Measurements from ENCODE around the gene ARHGAP28.
"Not testable (repeated sequence)": the region's sequence is repeated elsewhere in the genome, so short reads cannot be mapped to it uniquely, and the experiment has no call there.

ARHGAP28 gene

DNA sequence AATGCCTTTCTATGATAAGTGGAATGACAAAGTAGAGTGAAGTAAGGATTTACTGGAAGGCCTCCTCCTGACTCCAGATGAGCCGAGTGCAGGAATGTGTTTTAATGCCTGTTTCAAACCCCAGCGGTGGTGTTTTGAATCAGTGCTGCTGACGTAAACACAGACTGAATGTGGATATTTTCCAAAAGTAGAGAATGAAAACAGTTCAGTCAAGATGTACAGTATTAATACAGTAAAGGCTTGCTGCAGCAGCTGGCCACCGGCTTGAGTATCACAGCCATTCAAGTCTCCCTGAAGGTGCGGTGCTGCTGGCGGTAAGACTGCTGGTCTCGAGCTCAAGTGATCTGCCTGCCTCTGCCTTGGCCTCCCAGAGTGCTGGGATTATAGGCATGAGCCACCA, 46.7 kb downstream of the ARHGAP28 start:
- no peak for DNase-seq

DNA sequence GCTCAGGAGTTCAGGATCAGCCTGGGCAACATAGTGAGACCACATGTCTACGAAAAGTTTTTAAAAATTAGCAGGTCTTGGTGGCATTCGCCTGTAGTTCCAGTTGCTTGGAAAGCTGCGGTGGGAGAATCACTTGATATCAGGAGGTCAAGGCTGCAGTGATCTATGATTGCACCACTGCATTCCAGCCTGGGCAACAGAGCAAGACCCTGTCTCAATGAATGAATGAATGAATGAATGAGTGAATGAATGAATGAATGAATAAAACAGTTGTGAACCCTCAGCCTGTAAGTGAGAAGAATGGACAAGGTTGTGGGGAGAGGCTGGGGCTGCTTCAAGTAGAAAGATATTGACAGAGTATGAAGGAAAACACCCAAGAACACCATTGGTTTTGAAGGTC, 48.0 kb downstream of the ARHGAP28 start:
- DNase-seq, result no peak

DNA sequence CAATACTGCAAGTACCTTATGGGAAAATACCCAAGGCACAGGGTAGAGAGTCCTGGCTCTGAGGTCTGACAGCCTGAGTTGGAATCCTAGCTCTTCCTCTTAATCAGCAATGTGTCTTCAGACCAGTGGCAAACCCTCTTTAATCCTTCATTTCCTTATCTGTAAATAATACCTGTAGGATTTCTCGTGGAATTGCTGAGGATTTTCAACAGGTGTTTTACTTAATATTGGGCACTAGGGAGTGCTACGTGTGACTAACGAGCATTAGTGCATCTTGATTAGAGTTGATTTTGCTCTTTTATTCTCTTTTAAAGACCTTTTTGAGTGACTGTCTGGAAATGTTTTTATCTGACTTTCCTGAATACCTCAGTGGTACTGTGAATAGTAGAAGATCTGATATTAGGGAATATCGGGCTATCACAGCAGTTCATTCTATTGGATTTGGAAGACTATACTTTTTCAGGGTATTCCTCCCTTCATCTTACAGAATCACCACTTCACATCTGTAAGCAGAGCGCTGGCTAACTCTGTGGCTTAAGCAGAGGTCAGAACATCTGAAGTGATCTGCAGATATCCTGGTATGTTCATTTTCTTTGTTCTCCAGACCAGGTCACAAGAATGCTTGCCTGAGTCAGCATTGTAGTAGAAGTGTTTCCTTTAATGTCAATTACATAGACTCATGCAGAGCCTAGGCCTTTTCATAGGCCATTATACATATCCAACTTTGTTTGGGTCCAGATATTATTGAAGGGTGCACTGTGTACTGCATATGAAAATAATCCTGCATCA, 49.1 kb downstream of the ARHGAP28 start:
- DNase-seq, result no peak

DNA sequence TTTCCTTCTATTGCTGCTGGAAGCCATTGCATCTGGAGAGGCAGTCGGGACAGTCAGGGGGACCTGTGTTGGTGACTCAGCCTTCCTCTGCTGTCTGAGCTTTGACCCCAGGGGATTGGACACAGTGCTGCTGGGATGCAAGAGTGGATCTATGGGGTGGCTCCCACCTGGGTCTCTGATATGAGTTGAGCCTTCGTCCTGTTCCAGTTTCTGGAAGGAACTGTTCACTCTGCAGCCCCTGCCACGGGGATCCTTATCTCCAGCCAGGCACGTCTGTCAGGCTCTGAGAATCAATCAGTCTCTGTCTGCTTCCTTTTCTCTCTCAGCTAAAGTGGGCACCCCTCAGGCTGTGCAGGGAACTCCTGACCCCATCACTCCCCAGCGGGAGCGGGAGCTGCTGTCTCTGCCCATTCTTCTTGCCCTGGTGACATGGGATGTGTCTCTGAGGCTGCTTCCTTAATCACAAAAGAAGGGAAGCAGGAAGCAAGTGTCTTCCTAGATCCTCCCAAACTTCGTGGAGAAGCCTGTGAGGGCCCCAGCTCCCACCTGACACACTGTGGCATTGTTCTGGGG, 51.7 kb downstream of the ARHGAP28 start:
- no peak for DNase-seq

DNA sequence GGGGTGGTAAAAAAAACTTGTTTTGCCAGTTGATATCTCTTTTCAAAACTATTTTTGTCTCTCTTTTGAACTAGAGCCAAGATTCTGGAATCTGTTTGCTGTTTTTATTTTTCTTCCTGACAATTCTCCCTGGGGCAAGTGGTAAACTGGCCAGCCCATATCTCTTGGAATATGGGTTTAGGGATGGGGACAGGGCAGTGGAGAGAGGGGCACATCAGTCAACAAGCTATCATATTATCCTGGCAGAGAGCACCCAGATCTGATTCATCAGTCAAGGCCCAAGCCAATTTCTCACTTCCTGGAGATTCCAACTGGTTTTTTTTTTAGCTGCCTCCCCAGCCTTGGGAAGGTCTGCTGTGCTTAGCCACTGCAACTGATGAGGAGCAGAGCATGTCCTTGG, 52.3 kb downstream of the ARHGAP28 start:
- DNase-seq, result no peak

DNA sequence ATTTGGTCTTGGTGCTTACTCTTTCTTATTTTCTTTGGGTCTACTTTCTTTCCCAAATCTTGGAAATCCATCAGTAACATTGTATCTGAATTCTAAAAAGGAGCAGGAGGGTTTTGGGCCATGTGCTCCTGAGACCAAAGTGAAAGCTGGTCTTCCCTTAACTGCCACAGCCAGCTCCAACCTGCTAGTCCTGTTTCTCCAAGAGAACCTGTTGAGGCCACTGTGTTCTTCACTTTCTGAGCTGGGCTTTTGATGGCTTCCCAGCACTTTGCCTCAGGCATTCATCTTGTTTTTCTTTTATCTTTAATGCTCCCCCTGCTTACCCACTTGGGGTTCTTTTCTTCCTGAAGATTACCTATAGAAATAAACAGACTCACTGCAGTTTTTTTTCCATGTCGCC, 53.3 kb downstream of the ARHGAP28 start:
- DNase-seq, result no peak

DNA sequence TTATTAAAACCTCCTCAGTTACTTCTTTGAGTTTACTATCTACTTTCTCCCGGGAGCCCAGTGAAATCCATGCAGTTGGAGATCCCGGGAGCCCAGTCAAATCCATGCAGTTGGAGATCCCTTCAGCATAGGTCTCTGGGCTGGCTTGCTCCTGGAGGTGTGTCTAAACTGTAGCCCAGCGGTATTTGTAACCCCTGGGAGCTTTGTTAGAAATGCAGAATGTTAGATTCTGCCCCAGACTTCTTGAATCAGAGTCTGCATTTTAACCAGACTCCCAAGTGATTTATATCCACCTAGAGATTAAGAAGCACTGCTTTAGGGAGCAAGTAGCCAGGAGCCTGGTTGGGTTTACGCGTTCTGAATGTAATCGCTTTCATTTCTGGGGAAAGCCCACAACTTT, 54.5 kb downstream of the ARHGAP28 start:
- no peak for DNase-seq

DNA sequence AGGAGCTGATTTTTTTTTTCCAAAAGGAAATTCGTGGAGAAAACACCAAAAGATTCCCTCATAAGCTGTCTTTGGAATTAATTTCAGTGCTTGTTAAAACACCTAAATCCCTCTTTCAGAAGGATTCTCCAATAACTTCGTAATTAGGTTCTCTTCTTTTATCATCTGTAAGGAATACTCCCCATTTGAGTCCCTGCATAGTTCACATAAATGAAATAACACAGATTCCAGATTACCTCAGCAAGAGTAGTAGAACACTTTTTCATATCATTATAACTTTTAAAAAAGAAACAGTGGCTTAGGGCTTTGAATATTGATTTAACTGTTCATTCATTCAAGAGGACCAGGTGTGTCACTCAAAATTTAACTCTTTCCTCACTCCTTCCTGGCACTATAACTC, 55.5 kb downstream of the ARHGAP28 start:
- no peak for DNase-seq

DNA sequence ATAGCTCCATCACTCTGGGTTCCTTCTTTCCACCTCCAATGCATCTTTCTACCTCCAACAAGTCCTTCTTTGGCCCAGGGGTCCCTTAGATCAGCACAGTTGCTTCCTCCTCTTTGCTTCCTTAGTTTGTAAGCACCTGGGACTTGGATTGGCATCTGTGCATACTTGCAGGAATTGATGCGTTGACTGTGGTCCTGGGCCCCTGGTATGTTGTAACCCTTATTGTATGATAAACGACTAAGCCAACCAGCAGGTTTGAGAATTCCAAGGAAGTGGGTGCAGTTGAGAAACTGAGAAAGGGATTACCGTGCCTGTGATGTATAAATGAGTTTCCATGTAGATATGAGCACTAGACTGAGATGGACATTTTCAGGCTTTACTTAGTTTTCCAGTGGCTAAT, 55.9 kb downstream of the ARHGAP28 start:
- no peak for DNase-seq

DNA sequence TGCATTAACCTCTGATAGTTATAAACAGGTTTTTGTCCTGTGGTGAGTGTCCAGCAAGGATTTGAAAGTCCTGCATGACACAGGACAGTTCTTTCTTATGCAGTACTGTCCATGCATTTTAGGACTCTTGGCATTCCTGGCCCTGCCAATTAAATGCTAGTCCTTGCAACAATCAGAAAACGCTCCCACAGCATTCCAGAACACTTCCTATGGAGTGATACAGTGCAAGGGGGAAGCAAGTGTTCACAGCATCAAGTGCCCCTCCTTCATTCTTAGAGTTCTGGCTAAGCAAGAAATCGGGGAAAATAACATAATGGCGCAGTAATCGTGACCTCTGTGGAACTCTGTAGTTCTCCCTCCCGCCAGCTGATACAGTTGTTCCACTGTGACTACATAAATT, 62.9 kb downstream of the ARHGAP28 start:
- DNase-seq, result no peak

DNA sequence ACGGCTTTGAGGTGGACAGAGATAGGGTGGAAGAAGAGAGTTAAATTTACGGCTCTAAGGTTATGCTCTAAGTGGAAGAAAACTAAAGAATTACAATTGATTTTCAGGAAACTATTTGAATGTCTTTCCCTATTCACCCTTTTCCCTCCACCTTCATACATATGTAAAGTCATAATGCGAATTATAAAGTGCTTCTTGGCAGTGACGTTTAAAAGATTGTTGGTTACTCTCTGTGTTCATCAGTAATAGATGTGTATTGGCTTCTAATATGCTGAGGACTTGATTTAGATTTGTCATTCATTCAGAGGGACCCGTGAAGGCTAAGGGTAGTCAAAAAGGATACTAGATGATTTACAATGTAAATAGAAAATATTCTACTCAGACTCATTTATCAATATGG, 63.9 kb downstream of the ARHGAP28 start:
- DNase-seq, result no peak

DNA sequence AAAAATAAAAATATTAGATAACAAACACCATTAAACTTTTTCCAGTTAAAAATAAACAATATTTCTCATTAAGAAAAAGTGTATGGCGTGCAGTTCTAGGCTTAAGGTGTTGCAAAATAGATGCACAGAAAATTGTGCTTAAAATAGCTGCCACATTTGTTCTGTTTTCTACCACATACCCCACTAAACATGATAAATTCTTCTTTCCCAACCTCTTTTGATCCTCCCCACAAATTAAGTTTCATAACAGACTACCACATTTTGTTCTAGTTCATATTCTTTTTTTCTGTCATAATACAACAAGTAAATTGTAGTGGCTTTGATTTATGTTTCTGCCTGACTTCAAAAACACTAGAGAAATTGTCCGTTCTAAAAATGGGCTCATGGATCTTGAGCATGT, 64.5 kb downstream of the ARHGAP28 start:
- no peak for DNase-seq

DNA sequence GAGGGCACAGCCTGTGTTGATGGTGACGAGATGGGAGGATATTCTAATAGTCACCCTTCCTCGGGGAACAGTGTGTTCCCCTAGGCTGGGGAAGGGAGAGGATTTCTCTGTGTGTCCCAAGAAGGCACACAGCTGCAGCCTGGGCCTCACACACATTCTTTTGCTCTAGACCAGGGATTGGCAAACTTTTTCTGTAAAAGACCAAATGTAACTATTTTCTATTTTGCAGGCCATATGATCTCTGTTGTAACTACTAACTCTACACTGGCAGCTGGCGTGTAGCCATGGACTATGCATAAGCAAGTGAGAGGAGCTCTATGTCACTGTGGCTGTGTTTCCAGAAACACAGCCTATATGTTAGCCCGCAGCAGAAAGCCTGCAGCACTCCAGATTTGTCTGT, 65.8 kb downstream of the ARHGAP28 start:
- DNase-seq, result no peak

DNA sequence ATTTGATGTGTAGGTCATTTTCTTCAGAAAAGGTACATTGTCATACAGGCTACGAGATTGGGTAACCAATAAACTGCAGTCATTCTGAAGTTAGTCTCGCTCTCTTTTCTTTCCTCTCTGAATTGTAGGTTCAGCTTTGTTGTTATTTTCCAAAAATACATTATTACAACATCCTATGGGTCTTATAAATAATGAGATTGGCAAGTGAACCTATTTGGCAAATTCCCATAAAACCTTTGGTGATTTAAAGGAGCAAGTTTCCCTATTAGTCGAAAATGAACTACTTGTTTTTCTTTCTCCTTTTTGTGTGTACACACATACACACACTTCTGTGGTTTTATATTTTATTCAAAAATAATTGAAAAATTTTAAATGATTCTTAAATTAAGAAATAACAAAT, 67.0 kb downstream of the ARHGAP28 start:
- no peak for DNase-seq

DNA sequence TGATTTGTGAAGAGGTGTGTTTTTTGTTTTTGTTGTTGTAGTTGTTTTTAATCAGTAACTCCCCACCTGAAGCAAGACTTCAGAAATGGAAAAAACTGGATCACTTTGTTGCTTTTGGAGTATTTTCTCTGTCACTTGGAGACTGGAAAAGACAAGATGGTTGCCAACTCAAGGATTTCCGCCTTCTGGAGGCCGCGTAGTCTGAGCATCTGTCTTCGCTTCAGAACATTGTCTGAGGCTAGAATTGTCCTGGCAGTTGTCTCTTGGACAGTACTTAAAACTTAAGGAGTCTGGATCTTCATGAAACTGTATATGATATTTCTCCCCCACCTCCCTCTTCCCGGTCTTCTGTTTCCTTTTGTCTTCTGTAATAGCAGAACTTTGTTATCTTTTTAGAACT, 67.7 kb downstream of the ARHGAP28 start:
- no peak for DNase-seq

DNA sequence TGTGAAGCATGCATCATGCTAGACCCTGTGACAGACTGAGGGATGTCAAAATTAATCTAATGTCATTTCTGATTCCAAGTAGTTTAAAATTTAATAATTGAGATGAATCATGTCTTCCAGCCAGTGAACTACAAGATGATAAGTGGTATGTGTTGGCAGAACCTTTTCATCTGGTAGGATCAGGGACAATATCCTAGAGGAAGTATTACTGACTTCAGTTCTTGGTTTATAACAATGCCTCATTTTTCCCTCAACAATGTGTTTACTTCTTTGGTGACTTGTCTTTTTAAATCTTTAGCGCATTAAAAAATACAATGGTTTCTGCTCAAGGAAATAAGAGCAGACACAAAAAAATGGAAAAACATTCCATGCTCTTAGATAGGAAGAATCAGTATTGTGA, 69.4 kb downstream of the ARHGAP28 start:
- DNase-seq, result no peak

DNA sequence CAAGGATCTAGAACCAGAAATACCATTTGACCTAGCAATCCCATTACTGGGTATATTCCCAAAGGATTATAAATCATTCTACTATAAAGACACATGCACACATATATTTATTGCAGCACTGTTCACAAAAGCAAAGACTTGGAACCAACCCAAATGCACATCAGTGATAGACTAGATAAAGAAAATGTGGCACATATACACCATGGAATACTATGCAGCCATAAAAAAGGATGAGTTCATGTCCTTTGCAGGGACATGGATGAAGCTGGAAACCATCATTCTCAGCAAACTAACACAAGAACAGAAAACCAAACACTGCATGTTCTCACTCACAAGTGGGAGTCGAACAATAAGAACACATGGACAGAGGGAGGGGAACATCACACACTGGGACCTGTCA, 70.8 kb downstream of the ARHGAP28 start:
- DNase-seq, result not testable (repeated sequence)

DNA sequence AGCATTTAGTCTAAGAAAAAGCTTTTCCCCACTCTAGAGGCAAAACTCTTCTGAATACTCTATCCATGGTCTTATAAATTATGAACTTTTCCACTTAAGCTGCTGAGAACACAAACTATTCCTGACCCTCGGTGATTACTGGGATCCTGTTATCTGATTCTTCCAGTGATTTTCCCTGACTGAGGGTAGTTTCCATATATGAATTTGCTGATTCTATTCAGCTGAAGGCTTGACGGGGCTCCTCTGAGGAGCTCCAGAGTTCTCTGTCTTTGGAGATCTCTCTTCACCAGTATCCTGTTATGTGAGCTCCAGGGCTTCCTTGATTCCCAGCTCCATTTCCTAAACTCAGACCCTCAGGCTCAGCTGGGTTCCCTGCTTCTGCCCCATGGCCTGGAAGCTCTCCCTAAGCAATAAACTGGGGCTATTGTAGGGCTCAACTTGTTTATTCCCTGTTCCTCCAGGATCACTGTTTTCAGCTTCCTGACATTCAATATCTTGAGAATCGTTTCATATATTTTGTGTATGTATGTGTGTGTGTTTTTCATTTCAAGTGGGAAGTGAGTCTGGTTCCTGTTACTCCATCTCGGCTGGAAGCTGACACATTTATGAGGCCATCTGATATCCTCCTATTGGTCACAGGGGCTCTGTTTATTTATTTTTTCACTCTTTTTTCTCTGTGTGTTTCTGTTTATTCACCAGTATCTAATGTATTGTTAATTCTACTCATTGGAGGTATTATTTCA, 78.2 kb downstream of the ARHGAP28 start:
- no peak for DNase-seq

DNA sequence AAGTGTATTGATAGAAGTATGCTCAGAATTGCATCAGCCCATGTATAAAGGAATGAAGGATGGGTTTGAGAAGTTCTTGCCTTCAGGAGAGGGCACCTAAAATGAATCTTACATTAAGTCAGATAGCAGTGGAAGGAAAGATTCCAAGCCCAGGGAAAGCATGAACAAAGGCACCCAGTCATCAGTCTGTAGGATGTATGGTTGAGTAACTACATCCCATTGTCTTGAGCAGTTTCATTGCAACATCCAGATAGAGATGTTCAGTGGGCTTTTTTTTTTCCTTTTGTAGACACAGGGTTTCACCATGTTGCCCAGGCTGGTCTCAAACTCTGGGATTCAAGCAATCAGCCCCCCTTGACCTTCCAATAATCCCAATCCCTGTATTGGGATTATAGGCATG, 80.7 kb downstream of the ARHGAP28 start:
- DNase-seq, result no peak

DNA sequence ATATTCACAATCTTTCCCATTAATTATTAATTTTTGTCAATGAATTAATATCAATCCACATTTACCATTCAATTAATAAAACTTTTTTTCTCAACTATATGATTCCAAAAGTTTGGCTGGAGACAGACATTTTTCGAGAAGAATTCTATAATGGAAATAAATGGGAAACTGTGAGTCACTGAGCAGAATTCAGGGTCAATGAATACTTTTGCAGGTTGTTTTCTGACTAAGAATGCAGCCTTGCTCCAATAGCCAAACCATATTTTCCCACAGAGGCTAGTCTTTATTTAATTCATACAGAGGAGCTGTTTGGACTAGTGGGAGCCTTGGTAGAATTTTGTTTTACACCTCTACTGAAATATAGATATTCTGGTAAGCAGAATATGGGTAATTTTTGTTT, 82.3 kb downstream of the ARHGAP28 start:
- DNase-seq, result no peak

DNA sequence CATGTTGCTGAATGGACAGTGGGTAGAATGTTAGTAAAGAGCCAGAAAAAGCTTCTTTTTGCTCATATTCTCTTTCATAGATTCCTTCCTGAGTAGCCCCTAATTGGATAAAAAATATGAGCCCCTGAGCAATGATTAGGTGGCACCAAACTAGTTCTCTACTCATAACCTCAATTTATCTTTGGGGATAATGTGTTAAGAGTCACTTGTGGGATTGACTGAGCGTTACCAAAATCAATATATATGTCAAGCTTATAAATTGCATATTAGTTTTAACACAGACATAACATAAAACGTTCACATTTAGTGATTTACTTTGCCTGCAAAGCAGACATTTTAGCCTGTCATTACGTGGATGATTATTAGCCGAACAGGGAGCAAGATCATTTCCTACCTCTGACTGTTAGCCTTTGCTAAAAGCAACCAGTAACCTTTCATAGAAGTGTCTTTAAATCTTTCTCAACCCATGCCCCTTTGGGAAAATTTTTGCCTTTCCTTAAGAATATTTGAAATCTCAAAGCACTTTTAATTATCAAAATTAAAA, 85.4 kb downstream of the ARHGAP28 start:
- no peak for DNase-seq

DNA sequence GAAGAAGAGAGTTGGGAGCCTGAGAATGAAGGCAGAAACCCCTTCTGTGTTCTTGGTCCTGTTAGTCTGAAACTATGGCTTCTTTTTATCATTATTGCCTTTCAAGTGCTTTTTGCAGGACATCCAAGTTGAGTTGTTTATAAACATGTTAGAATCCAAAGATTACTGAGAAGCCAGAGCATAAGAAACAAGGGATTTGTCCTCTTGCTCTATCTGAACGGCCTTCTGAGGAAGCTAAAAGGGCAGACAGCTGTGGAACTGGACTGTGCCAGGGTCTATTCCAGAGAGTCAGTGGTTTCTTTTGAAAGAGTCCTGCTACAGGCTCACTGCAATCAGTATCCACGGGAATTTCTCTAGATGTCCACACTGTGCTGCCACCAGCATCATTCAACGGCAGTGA, 86.6 kb downstream of the ARHGAP28 start:
- no peak for DNase-seq

DNA sequence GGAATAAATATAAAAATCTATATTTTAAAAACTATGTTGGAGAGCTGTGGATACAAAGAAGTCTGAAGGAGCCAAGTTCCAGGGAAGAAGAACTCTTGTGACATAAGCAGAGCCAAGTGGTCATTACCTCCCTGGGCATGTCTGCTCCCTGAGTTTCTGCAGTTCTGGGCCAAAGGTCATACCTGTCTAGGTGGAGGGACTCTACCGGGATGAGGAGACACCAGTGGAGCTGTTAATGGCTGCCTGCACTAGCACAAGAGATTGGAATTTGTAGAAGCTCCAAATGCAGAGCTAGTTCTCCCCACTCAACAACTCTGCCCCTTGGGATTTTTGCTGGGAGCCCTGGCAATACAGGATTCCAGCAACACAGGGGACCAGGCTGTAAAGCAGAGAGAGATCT, 89.8 kb downstream of the ARHGAP28 start:
- no peak for DNase-seq

DNA sequence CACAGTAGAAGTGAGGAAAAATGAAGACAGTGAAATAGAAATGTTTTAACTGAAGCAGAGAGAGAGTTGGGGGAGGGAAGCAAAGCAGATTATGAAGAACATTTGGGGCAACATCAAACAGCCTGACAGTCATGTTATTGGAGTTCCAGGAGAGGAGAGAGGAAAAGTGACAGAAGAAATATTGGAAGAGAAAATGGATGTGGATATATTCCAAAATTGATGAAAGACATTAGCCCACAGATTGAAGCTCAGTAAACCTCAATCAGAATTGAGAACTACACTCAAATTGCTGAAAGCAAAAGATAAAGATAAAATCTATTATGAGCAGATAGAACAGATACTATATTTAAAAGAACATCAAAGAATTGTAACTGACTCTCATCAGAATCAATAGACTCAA, 90.8 kb downstream of the ARHGAP28 start:
- no peak for DNase-seq
